ENCODE data around the gene LRRC45.

LRRC45 gene

GRCh38 chr17:82020572-82021106, 2.5 kb upstream of the LRRC45 start:
- no peak for DNase-seq

GRCh38 chr17:82021107-82021899, 1.8 kb upstream of the LRRC45 start:
- peak; percentile 25 for DNase-seq

GRCh38 chr17:82021900-82022309, 1.2 kb upstream of the LRRC45 start:
- no peak for DNase-seq

- DNase-seq = no peak
These were observed 660 bp upstream of the LRRC45 start, which contains the start of gene CENPX for GRCh38 chr17:82022310-82022980. CENPX (minus strand) TSS chr17:82022878; CDS start chr17:82022861, 17 bp downstream.

- no peak for DNase-seq
These were observed 539 bp downstream of the LRRC45 start for GRCh38 chr17:82023447-82024241.

DNA sequence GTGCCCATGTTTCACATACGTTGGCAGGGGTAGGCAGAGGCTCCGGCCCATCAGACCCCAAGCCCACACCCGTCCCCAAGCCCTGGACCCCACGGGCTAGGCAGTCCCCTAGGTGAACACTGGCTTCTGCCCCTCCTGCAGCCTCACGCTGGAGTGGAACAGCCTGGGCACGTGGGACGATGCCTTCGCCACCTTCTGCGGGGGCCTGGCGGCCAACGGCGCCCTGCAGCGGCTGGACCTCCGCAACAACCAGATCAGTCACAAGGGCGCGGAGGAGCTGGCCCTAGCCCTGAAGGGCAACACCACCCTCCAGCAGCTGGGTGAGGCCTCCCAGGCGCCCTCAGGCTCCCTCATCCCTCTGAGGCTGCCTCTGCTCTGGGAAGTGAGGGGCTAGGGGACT, 1.8 kb downstream of the LRRC45 start:
- no peak for DNase-seq

DNA sequence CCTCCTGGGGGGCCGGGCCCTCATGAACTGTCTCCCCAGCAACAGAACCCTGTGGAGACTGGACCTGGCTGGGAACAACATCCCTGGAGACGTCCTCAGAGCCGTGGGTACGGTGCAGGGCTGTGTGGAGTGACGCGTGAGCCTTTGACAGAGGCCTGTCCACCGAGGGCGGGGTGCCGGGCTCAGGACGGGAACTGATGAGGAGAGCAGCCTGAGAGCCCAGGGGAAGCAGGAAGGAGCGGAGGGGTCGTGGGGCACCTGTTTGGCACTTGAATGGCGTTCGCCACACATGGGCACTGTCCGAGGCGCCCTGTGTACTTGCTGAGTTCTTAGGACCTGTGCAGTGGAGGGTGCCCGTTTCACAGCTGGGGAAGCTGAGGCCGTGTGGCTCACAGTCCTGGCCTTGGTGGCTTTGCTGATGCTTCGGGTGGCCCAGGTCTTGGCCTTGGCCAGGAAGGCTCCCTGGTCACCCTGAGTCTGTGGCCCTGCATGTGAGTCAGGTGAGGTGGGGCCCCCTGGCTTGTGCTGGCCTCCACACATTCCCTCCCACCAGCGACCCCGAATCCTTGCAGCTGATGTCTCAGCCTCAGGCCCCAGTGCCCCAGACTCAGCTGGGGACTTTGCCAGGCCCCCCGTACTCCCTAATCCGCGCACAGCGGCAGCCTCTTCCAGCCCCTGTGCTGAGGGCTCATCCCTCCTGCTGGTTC, 2.4 kb downstream of the LRRC45 start:
- DNase-seq = no peak

- no peak for DNase-seq
These were observed 5.1 kb downstream of the LRRC45 start for GRCh38 chr17:82028246-82028645.

DNA sequence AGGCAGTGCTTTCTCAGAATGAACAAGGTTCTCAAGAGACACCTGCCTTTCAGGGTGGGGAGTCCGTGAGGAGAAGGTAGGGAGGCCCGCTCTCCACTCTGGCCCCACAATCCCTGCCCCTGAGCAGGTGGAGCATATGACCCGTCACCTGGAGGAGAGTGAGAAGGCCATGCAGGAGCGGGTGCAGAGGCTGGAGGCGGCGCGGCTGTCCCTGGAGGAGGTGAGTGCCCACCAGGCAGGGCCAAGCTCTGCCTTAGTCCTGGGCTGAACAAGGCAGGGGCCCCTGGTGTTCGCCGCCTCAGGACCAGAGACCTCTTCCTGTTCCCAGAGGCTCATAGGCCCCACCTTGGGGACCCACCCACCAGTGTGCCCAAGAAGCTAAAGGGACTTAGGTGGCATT, 5.9 kb downstream of the LRRC45 start:
- no peak for DNase-seq

DNA sequence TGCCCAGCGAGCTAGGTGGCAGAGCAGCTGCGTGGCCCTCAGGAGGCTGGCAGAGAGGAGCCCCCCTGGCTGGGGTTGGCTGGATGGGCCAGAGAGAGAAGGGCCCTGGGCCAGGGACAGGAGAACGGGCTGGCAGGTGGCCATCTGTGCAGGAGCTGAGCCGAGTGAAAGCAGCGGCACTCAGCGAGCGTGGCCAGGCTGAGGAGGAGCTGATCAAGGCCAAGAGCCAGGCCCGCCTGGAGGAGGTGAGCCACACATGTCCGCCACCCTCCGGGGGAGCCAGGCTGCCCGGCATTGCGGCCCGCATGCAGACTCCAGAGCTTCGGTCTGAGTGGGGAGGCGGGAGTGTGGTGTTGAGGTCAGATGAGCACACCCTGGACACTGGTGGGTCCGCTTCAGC, 6.3 kb downstream of the LRRC45 start:
- DNase-seq = no peak

- DNase-seq = no peak
These were observed 6.9 kb downstream of the LRRC45 start for GRCh38 chr17:82029990-82030469.

DNA sequence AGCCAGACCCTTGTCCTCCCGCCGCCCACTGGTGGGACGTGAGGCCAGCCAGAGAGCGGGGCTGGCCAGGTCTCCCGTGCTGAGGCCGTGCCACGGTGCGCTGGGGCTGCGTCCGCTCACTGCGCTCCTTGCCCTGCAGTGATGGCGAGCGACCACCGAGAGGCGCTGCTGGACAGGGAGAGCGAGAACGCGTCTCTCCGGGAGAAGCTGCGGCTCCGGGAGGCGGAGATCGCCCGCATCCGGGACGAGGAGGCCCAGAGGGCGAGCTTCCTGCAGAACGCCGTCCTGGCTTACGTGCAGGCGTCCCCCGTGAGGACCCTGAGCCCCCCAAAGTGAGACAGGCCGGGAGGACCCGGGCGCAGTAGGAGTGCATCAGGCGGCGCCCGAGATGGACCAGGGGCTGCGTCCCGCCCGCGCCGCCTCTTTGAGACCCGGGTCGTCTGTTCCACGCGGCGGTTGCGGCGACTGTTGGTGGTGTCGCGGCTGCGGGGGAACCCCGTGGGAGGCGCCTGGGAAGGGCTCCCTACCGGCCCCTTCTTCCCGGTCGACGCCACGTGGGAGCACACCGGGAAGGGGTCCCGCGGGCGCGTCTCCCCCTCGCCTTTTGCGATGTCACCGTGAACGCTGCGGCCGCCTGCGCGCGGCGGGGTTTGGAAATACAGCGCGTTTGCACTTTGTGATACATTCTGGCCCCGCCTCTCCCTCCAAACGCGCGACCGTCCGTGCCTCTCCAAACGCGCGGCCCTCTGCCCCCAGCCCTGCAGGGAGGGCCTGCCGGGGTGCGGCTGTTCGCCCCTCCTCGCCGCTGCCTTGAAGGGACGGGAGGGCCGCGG, 7.6 kb downstream of the LRRC45 start:
- no peak for DNase-seq

DNA sequence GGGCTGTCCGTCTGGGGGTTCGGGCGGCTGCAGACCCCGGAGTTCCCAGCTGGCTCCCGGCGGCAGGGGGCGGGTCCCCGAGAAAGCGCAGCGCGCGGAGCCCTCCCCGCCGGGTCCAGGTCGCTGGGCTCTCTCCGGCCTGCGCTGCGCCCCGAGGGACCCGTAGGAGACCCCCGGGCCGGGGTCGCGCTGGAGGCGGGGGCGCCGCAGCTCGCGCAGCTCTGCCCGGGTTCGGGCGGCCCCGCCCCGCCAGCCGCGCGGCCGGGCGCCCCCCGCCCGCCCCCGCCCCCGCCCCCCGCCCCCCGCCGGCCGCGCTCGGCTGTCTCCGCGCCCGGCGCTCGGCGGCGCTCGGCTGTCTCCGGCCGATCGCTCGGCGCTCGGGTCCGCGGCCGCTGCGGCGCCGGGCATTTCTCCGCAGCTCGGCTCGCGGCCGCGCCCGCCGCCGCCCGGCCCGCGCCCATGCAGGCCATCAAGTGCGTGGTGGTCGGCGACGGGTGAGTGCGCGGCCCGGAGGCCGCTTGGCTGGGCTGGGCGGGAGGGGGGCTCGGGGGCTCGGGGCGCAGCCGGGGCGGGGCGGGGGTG, 8.3 kb downstream of the LRRC45 start, which contains the start of gene RAC3:
Gene RAC3 (plus strand): TSS at position 376 of the 582 bp plus-strand sequence. CDS start 84 bp downstream, at position 460.
- no peak for DNase-seq

DNA sequence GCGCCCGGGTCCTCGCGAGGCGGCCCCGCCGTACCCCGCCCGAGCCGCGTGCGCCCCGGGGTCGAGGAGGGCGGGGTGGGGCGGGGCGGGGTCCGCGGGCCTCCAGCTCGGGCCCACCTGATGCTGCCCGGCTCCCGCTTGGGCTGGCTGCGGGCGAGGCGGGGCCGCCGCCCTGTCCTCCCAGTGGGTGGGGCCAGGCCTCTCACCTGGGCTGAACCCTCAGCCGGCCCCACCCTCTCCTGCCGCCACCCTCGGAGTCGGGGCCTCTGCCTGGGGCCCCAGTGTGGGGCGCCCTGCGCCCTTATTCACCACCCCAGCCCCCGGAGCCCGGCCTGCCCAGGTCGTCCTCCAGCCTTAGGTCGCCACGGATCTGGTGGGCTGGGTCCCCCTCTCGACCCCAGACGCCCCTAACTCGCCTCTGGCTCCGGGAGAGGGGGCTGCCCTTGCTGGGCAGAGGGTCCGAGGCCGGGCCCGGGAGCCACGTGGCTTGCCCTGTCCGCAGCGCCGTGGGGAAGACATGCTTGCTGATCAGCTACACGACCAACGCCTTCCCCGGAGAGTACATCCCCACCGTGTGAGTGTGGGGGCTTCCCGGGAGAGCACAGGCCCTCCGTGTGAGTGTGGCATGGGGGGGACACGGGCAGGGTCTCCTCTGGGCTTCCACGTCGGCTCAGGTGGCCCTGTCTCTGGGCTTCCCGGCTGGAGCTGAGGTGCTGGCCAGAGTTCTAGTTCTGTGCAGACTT, 9.0 kb downstream of the LRRC45 start:
- DNase-seq = no peak

DNA sequence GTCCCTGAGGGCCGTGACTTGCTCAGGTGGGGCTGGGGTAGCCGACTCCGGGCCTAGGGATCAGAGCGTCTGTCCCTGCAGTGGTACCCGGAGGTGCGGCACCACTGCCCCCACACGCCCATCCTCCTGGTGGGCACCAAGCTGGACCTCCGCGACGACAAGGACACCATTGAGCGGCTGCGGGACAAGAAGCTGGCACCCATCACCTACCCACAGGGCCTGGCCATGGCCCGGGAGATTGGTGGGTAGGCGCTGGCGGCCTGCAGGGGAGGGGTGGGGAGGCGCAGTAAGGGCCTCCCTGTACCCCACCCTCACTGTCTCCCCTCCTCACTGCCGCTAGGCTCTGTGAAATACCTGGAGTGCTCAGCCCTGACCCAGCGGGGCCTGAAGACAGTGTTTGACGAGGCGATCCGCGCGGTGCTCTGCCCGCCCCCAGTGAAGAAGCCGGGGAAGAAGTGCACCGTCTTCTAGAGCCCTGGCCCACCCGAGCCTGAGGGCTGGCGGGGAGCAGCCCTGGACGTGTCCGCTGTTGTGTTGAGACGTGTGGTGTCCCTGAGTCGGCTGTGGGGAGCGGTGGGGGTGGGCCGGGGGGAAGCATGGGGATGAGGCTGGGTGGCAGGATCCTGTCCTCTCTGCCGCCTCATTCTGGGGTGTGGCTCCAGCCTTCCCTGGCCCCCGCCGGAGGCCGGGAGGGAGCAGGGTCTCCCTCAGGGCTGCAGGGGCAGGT, 10.4 kb downstream of the LRRC45 start:
- DNase-seq = no peak

- no peak for DNase-seq
These were observed 11.4 kb downstream of the LRRC45 start for GRCh38 chr17:82034371-82035011.

GRCh38 chr17:82035488-82035887, 12.4 kb downstream of the LRRC45 start:
- no peak for DNase-seq

DNA sequence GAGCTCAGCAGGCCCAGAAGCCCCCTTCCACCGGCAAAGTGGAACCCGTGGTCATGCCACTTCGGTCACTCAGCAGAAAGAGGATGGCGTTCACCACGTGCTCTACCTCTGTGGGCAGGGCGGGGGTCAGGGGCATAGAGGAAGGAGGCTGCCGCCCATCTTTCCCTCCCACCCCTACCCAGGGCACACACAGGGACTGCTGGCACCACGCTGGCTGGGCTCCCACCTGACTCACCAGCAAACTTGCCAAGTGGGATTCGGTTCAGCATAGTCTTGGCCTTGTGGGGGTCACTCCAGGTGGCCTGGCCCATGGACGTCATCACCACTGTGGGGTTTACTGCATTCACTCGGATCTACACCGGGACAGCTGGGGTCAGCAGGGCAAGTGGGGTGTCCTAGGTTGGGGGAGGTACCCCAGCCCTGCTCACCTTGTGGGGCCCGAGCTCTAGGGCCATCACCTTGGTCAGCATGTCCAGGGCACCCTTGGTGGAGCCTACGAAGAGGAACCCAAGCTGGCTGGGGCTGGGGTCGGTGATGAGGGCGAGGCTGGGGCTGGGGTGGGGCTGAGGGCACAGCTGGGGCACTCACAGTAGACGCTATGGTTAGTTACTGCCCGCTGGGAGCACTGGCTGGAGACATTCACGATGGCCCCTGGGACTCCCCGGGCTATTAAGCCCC, 13.0 kb downstream of the LRRC45 start:
- DNase-seq = no peak
